Activated CD4-positive, CD25-positive, alpha-beta regulatory T cell treated with anti-CD3 and anti-CD28 coated beads, Interleukin-2, amount 50 U/mL, for 24 hours (primary cell): ENCODE data around the gene UNC5A.

Experiments used
- ATAC-seq, 2 donors: fragments of 150-1000 bp; cut with Tn5 transposase; one replicate each; pipeline ENCODE4 v1.10.0; 2021; ENCODE audit warnings: mild to moderate bottlenecking in 1 of 2, moderate library complexity in 1 of 2

UNC5A gene

DNA sequence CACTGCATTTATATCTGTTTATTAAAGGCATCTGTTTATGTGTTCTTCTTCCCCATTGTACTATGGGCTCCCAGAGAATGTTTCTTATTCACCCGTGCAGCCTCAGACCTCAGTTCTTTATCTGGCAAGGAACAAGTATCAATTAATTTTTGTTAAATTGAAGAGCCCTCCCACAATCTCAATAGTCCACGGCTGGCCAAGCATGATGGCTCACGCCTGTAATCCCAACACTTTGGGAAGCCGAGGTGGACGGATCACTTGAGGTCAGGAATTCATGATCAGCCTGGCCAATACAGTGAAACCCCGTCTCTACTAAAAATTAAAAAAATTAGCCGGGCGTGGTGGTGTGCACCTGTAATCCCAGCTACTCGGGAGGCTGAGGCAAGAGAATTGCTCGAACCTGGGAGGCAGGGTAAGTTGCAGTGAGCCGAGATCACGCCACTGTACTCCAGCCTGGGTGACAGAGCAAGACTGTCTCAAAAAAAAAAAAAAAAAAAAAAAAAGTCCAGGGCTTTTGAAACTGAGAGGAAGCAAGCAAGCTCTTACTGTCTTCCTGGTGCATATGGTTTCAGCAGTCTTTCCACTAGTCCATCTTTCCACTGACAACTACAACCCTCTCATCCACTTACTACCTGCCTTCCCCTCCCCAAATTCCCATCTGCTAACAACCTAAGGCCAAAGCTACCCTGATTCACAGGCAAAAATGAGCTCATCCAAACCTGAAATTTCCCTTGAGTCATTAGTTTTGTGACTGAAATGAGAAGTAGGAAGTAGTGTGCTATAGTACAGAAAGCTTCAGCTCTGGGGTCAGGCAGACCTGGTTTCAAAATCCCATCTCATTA lies 91.1 kb downstream of the UNC5A start:
- peak; percentile 88 to 94 for ATAC-seq

DNA sequence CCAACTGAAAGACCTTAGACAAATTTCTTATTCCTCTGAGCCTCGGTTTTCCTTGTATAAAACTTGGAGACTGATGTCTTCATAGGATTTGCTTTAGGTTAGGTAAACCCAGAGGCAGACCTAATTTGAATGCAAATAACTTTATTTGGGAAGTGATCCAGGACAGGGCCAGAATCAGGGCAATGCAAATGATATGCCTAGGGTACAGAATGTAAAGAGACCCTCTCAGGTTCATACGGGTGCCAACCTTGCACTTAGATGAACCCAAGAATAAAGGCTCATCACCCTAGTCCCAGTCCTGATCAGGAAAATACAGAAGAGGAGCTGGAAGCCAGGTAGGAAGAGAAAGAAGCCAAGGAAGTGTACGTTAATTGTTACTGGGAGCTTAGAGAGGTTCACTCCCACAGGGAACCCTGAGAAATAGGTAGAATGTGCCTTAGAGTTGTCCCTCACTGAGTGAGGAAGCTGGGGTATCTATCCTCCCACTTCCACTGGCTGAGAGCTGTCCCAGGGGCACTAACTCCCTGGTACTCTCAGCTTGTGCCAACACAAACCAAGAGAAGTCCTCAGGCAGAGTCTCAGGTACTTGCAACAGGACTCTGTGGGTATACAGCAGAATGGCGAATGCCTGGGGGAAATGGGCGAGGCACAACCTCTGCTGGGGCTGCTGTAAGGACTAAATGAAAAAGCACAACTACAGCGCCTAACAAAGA lies 91.9 kb downstream of the UNC5A start:
- no peak for ATAC-seq

DNA sequence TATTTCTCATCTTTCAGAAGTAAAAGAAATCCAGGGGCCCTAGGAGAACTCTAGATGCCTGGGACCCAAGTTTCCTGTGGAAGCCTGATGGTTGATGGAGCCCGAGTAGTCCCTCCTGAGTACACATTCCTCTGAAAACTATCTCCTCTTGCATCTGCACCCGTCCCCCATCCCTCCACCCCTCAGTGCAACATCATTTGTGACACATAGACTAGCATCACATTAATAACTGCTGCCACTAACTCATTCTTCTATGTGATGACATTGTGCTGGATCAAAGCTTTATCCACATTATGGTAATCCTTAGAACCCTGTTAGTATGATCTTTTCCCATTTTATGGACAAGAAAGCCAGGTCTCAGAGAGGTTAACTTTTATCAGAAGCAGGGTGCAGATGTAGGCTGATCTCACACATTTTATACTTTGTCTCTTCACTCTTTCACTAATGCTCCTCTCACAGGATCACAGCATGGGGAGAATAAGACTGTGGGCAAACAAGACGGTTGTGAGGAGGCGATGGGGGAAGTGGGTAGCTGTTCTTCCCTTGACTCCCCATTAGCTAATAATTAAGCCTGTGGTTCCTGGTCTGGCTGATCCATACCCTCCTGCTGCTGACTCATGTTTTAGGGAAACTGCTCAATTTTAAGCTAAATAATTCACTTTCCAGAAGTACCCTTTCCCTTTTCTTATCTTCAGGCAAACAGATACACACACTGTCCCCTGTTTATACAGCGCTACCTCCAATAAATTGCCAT lies 92.7 kb downstream of the UNC5A start:
- no peak for ATAC-seq

DNA sequence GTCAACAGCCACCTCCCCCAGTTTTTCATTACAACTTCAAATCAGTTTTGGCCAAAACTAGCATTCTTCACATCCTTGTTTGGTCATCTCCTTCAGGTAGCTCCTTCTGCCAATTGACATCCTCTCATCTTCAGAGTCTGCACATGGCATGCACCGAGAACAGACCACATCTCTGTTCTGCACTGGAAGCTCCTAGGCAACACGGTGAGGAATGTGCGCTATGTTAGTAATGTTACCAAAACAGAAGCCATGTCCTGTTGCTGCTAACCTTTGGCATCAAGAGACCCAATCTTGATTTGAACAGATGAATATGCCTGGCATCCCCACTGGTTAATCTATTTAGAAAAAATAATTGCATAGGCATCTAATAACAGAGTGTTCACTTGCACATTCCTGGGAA lies 93.9 kb downstream of the UNC5A start:
- ATAC-seq: no peak

DNA sequence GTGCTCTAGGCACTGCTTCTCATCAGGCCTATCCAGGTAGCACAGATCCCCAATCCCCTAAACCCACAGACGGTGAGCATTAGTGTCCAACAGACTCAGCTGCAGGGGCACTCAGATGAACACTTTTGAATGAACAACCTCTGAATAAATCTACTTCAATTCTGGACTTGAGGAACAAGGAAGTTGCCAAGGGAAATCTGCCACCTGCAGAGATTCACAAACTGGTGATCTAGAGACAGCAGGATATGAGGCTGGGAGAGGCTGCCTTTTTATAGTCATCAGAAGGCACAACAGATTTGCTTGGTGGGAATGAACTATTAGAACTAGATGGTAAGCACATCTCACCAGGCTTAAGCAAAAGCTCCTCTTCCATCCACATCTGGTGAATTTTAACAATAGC lies 95.8 kb downstream of the UNC5A start:
- no peak for ATAC-seq

DNA sequence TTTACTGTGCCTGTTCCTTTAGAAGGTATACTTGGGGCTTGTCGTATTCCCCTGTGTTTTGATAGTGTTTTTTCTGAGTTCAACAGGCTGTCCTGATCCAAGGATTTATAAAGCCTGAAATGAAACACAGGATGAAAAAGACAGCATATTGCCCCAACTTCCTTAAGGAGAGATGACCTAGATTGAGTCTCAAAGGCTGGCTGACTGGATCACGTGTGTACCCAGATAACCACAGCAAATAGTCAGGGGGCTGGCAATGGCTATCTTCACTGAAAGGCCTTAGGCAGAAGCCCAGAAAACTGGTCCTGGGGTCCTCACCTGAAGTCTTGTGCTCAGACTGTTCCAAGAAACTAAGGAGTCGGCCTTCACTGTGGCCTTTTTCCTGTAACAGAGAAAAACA lies 96.4 kb downstream of the UNC5A start:
- ATAC-seq: no peak

DNA sequence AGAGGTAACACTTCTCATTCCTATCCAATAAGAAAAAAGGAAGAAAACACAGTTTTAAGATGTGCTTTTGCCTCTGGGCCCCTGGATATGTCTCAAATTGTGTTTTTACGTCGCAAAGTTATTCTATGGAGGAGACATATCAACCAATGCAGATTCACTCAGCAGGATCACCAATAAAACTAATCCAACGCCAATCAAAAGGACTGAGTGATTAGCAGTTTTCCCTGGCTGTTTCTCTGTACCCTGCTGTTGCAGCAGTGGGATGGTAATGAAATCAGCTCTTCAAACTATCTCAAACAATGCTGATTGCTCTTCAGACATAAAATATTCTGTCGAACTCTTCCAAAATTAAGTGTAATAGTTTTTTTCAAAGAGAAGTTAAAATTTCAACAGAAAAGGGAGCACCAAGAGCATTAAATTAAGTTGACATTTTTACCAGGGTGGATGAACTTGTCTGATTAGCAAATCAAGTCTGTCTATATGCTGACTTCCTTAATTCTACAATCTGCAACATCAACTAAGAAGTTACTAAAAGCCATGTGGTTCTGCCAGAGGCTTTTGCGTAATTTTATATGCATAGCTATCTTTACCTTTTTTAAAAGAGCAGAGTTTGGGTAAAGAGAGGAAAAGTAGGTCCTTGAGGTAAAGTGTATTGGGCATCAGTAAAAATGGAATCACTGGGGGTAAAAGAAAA lies 98.5 kb downstream of the UNC5A start:
- ATAC-seq: no peak

DNA sequence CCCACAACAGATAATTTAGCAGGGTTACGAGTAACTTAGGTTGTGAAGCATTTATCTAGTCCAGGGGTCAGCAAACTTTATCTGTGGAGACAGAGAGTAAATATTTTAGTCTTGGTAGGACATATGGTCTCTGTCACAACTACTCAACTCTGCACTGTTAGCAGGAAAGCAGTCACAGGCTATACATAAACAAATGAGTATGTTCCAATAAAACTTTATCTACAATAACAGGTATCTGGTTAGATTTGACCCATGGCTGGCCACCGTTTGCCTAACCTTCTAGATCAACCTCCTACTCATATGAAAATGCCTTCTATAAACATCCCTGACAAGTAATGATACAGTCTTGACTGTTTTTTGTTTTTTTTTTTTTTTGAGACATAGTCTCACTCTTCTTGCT lies 101.8 kb downstream of the UNC5A start:
- no peak for ATAC-seq

DNA sequence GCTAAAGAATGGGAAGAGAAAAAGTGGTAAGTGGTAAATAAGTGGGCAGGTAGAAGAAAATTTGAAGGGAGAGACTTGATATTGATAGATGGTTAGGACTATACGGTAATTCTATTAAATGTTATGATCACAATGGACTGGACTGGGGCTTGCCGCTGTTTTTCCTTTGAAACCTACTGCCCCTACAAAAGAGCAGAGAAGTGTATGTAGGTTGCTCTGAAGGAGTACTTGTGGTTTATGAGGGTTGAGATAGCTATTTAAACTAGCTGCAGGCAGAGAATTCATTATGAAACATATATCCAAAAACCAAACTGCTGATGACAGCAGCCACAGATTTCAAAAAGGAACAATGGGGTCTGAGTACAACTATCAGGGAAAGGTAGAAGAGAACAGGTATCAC lies 105.5 kb downstream of the UNC5A start:
- ATAC-seq: no peak

DNA sequence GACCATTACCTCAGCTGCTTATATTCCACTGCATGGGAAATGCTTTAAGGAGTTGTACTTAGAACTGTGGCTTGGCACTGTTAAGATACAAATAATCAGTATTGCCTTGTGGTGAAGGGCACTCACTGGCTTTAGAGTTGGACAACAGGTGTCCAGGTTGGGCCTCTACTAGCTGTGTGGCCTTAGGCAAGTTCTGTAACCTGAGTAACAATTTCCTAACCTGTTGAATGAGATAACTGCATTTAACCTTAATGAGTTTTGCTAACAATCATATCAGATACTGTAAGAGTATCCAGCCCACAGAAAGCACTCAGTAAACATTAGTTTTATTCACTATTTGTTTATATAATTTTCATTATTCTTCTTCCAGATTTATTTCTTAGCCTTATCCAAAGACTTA lies 106.0 kb downstream of the UNC5A start:
- ATAC-seq: no peak

DNA sequence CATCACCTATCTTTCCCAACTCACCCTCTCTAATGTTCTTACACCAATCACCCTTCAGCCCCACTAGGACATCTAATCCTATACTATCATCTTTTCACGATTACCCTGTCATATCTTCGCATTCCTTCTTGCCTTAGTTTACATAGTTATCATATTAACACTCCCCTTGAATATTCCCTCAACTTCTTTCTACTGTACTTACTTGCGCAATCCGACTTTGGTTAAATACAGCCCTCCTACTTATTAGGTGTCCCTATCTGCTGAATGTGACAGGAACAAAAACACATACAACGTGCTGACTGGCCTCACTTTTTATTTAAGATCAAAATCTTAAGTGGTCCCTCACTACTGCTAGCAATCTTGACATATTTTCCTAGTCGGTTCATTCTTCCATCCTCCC lies 108.3 kb downstream of the UNC5A start:
- ATAC-seq: no peak

DNA sequence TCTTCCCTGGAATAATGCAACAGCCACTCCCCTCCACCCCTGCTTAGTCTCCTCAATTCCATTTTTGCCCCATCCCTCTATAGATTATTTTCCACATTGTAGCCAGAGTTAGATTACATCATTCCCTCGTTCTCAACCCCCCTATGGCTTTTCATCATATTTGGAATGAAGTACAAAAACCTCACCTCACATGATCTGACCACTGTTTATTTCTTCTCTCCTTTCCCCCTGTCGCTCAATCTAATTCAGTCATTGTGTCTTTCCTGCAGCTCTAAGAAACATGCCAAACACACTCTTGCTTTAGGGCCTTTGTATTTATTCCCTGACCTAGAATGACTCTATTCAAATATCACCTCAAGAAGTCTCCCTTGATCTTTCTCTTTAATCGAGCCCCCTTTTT lies 111.4 kb downstream of the UNC5A start:
- ATAC-seq: no peak

DNA sequence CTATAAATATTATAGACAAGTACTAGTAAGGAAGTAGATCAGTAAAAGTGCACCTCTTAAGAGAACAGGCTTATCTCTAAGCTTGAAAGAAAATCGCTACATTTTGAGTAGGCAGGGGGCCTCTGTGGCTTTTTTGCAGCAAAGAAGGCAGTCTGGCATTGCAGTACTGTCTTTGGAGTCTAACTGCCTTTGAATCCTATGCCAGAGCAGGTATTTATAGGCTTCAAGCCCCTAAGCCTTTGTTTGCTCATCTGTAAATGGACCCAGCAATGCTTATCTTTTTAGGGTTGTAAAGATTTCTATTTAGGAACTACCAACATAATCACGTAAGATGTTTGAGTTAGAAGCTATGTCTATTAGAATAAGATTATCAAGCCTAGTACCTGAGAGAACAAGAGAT lies 112.5 kb downstream of the UNC5A start:
- no peak for ATAC-seq

DNA sequence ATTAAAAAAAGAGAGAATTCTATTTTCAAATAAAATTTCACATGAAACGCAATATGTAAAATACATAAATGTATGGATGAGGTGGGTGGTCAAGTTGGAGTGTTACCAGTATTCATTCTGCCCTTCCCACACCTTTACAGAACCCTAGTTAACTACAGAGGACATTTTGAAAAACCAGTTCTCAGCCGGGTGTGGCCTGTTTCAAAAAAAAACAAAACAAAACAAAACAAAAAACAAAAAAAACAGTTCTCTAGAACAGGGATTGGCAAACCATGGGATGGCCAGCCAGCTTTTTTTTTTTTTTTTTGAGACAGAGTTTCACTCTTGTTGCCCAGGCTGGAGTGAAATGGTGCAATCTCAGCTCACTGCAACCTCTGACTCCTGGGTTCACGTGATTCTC lies 117.2 kb downstream of the UNC5A start:
- ATAC-seq: no peak

DNA sequence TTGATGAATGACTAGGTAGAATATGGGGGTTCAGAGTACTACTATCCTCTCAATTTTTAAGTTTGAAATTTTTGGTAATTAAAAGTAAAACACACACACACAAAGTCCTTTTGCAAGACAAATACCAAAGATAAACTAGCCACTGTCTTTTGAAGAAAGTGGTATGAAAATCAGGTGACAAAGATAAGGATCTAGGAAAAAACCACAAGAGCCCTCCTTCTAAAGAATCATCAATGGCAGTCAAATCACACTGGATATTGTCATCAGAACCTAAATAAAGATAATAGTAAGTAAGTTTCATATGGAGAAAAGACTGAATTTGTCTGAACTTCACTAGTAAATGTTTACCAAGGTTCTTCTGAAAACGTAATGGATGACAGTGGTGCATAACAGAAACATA lies 119.3 kb downstream of the UNC5A start:
- ATAC-seq: no peak
